A673 (cell line): ENCODE data around the gene ASB8. TPM values are rescaled to one million over a fixed set of nuclear protein-coding genes. Genes with fewer than 3 reads are reported as not detected.

ENCODE experiments used
- BruUV-seq: library from RNA; stranded (reverse); fragments of 400-500 nt; replicated peaks from 2 replicates; lab custom pipeline; 2021; lab: Mats Ljungman, UMichigan
- CTCF ChIA-PET: fragments of 300-600 bp; sonication (Branson Sonifier 250); formaldehyde crosslinking; loops from one replicate; lab custom pipeline; 2022; ENCODE audit warnings: antibody characterized with exemption; lab: Charles Lee
- POLR2A ChIA-PET: fragments of 300-600 bp; sonication (Branson Sonifier 250); formaldehyde crosslinking; loops from one replicate; lab custom pipeline; 2022; ENCODE audit warnings: antibody characterized with exemption; ENCODE audit not compliant: low non-redundant PET; lab: Charles Lee
- DNase-seq: peaks from one replicate; pipeline ENCODE4 v3.0.0-alpha.2; 2015; ENCODE audit warnings: low spot score
- H3K27ac ChIP-seq: fragments of 200-600 bp; sonication (generic); 2 replicates; pipeline ENCODE4 v1.5.1; 2016; ENCODE audit warnings: mixed run types, low read depth, mild to moderate bottlenecking, mixed read lengths, antibody characterized with exemption, low read length; ENCODE audit not compliant: poor library complexity, severe bottlenecking
- H3K27me3 ChIP-seq: fragments of 200-600 bp; sonication (generic); replicated peaks from 2 replicates; pipeline ENCODE4 v1.6.1; 2017; ENCODE audit warnings: mixed run types, low read depth, mild to moderate bottlenecking, mixed read lengths, antibody characterized with exemption, low read length; ENCODE audit not compliant: insufficient read depth, poor library complexity
- H3K36me3 ChIP-seq: fragments of 200-600 bp; sonication (generic); 2 replicates; pipeline ENCODE4 v1.6.1; 2016; ENCODE audit warnings: mixed run types, mild to moderate bottlenecking, mixed read lengths, antibody characterized with exemption, low read length; ENCODE audit not compliant: insufficient read depth, poor library complexity, severe bottlenecking
- H3K4me1 ChIP-seq: fragments of 200-600 bp; sonication (generic); 2 replicates; pipeline ENCODE4 v1.6.1; 2017; ENCODE audit warnings: mixed run types, mild to moderate bottlenecking, mixed read lengths, antibody characterized with exemption, low read length; ENCODE audit not compliant: insufficient read depth, poor library complexity, severe bottlenecking
- H3K4me3 ChIP-seq: fragments of 200-600 bp; sonication (generic); 2 replicates; pipeline ENCODE4 v1.5.1; 2016; ENCODE audit warnings: low read depth, mixed run types, mild to moderate bottlenecking, mixed read lengths, low read length; ENCODE audit not compliant: poor library complexity, severe bottlenecking
- H3K9me3 ChIP-seq: fragments of 200-600 bp; sonication (generic); 2 replicates; pipeline ENCODE4 v1.6.1; 2016; ENCODE audit warnings: mixed run types, low read depth, mild to moderate bottlenecking, mixed read lengths, antibody characterized with exemption, low read length; ENCODE audit not compliant: poor library complexity, severe bottlenecking
- EZH2 ChIP-seq: fragments of 200-600 bp; sonication (generic); IDR thresholded peaks from 2 replicates; pipeline ENCODE4 v1.6.1; 2017; ENCODE audit warnings: borderline replicate concordance, low read depth, mild to moderate bottlenecking, mixed read lengths, antibody characterized with exemption, low read length; ENCODE audit not compliant: poor library complexity, severe bottlenecking
- intact Hi-C: fragments of 100-400 bp; cut with micrococcal nuclease; formaldehyde crosslinking; loops from one replicate; pipeline ENCODE4 v1.10.0; 2022; ENCODE audit not compliant: unreplicated experiment
- total RNA-seq: library from RNA; stranded (reverse); gene quantifications from 2 replicates; pipeline ENCODE4 v1.2.3, GENCODE V29; 2021
- TF ChIP-seq, protein P1 (sequence below): fragments of 300-800, 200-600 bp; sonication (generic); conservative IDR thresholded peaks from 2 replicates; pipeline ENCODE4 v1.5.1; 2017; ENCODE audit warnings: low read depth, mild to moderate bottlenecking, antibody characterized with exemption, low read length, moderate library complexity, mixed read lengths

Gene ASB8
- total RNA-seq, 1 experiment from 2014 or later: 23.5 TPM

DNA sequence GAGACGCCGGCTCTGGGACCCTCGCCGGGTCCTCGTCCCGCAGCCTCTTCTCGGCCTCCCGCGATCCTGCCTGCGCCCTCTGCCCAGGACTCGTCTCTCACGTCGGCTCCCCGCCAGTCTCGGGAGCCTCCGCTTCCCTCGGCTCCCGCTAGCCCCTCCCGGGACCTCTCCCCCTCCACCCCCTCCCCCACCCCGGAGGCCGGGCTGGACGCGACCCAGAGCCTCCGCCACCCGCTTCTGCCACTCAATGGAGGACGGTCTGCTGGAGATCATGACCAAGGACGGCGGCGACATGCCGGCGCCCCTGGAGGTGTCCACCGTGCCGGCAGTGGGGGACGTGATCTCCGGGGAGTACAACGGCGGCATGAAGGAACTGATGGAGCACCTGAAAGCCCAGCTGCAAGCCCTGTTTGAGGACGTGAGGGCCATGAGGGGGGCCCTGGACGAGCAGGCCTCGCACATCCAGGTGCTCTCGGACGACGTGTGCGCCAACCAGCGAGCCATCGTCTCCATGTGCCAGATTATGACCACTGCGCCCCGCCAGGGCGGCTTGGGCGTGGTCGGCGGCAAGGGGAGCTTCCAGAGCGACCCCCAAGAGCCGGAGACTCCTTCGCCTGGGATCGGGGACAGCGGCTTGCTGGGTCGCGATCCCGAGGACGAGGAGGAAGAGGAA is 26.7 kb upstream of the ASB8 start:
- ChIA-PET CTCF (interaction anchor here (0.6 kb wide), 1 partner anchor 242 kb away, joined by 3 read pairs; no protein-coding TSS in a partner anchor), POLR2A (no interaction called here)
- no peak for DNase-seq
- no peaks in the 10 kb centered on the region for H3K9me3 ChIP-seq
- peak overlapping the region; percentile 67 for H3K4me3 ChIP-seq
- H3K4me1 ChIP-seq: peaks cover 30% of the 10 kb centered on the region
- H3K36me3 ChIP-seq: no peaks in the 10 kb centered on the region
- peaks cover 15% of the 10 kb centered on the region for H3K27me3 ChIP-seq
- TF ChIP-seq, protein P1, sequence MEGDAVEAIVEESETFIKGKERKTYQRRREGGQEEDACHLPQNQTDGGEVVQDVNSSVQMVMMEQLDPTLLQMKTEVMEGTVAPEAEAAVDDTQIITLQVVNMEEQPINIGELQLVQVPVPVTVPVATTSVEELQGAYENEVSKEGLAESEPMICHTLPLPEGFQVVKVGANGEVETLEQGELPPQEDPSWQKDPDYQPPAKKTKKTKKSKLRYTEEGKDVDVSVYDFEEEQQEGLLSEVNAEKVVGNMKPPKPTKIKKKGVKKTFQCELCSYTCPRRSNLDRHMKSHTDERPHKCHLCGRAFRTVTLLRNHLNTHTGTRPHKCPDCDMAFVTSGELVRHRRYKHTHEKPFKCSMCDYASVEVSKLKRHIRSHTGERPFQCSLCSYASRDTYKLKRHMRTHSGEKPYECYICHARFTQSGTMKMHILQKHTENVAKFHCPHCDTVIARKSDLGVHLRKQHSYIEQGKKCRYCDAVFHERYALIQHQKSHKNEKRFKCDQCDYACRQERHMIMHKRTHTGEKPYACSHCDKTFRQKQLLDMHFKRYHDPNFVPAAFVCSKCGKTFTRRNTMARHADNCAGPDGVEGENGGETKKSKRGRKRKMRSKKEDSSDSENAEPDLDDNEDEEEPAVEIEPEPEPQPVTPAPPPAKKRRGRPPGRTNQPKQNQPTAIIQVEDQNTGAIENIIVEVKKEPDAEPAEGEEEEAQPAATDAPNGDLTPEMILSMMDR: 0 out of 2 replicates have a peak, but pooled peaks have one; percentile 7
- TF ChIP-seq EZH2: no peak
- intact Hi-C loops: loop anchor here (10.0 kb wide), 4 partner anchors 179 to 431 kb away; partner anchors contain the start of genes COL2A1 and TMEM106C
- BruUV-seq: no TSS peak
- no peak overlapping the region for H3K27ac ChIP-seq

DNA sequence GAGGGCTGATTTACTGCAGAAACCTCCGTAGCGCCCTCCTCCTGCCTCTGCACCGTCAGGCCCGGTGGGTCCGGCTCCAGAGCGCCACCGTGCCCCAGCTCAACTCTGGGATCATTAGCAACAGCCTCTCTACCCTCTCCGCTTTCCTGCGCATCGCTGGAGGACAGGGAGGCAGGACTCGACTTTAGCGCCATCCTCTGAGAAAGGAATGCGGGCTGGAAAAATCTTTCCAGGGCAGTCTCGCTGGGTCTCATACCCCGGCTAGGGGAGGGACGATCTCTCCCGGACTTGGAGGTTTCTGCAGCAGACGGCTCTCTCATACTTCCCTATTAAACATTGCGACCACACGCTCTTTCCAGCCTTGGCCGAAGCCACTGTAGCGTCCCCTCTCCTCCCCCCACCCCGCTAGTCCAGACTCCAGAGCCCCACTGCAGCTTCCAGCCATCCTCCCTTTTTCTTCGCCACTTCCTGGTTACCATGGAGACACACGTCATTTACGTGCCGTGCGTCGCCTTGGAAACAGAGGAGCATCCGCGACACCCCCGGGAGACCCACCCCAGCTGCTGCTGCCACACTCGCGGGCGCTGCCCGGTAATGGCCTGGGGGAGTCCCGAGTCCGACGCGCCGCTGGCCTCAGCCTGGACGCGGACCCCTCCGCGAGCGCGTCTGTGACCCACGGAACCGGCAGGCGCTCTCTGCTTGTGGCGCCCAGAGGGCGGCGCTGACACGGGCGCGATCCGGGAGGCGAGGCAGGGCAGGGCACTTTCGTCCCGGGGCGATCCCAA is 26.0 kb upstream of the ASB8 start, which contains the start of gene CCDC184:
CCDC184 (plus strand) TSS at position 554 of the 785 bp plus-strand sequence. CDS start 479 bp downstream, outside the sequence.
- DNase-seq: peak; percentile 90
- intact Hi-C loops: loop anchor here (10.0 kb wide), 4 partner anchors 178 to 432 kb away; partner anchors contain the start of genes COL2A1 and TMEM106C
- peaks cover 30% of the 10 kb centered on the region for H3K4me1 ChIP-seq
- ChIA-PET CTCF (interaction anchor here (0.6 to 1.0 kb wide), 2 partner anchors 241 to 435 kb away, joined by 3 read pairs; no protein-coding TSS in a partner anchor), POLR2A (no interaction called here)
- no TSS peak for BruUV-seq
- peak within 1 kb of the TSS; percentile 67 for H3K4me3 ChIP-seq
- no peak within 1 kb of the TSS for H3K27ac ChIP-seq
- no peaks in the 10 kb centered on the region for H3K9me3 ChIP-seq
- TF ChIP-seq, protein P1: peak; percentile 53
- TF ChIP-seq EZH2: no peak
- peaks cover 15% of the 10 kb centered on the region for H3K27me3 ChIP-seq
- H3K36me3 ChIP-seq: no peaks in the 10 kb centered on the region

DNA sequence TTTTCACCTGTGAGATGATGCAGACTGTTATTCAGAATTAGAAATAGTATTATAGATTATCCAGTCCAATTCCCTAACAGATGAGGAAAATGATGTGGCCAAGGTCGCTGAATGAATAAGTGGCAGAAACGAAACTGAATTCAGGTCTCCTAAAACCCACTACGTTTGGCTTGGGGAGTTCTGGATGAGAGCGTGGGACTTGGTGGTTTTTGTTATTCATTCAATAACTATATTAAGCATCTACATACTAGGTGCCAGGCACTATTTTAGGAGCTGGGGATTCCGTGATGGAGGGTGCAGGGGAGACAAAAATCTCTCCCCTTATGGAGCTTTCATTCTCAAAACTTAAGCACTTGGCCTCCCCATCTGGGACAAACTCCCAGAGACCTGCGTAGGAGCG is 25.3 kb upstream of the ASB8 start:
- ChIA-PET POLR2A (no interaction called here), CTCF (interaction anchor here (1.0 kb wide), 1 partner anchor 436 kb away, joined by 3 read pairs; no protein-coding TSS in a partner anchor)
- TF ChIP-seq EZH2: no peak
- TF ChIP-seq, protein P1: no peak
- Histone ChIP-seq H3K4me1 (peaks cover 30% of the 10 kb centered on the region), H3K9me3 (no peaks in the 10 kb centered on the region), H3K36me3 (no peaks in the 10 kb centered on the region), H3K27me3 (peaks cover 15% of the 10 kb centered on the region), H3K4me3 (peak overlapping the region; percentile 67), H3K27ac (no peak overlapping the region)
- intact Hi-C loops: loop anchor here (10.0 kb wide), 4 partner anchors 178 to 432 kb away; partner anchors contain the start of genes COL2A1 and TMEM106C
- BruUV-seq: no TSS peak
- no peak for DNase-seq
